ENCODE measurements around the gene ZFAND3. TPM values are rescaled to one million over a fixed set of nuclear protein-coding genes. Genes with fewer than 3 reads are reported as not detected.

The ZFAND3 gene
- total and polyA plus RNA-seq, 8 donors: 19.8 to 164 (median 37.3) TPM

DNA sequence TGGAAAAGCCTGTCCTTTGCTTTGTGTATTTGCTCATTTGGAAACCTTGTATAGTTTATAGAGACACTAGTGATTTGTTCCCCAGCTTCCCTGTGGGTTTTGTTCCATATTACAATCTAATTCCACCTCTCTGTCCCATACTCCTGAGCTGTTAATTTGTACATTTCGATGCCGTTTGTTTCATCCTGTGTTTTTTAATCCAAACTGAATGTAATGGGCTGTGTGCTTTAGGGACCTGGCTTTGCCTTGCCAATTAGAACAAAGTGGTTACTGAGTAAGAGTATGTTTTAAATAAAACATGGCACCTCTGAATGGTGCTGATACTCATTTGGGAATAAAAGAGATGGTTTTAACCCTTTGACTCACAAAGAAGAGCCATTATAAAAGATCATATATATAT is 122.3 kb downstream of the ZFAND3 start:
- no peak overlapping the region for H3K27ac ChIP-seq
- no peaks in the 10 kb centered on the region for H3K9me3 ChIP-seq
- H3K4me3 ChIP-seq: no peak overlapping the region
- intact Hi-C loops (cut with DNase I; ENCODE audit: low total_unique reads): no loop called here
- H3K4me1 ChIP-seq: peaks cover 9 to 75% (median 37%) of the 10 kb centered on the region in 4 donors
- H3K27me3 ChIP-seq: no peaks in the 10 kb centered on the region
- no peaks in the 10 kb centered on the region for H3K36me3 ChIP-seq
- TF ChIP-seq EP300 (IDR thresholded peaks at IDR 0.05) (no peak), POLR2A (IDR thresholded peaks at IDR 0.05) (no peak), POLR2AphosphoS5 (IDR thresholded peaks at IDR 0.05) (no peak)
- TF ChIP-seq, protein P1, sequence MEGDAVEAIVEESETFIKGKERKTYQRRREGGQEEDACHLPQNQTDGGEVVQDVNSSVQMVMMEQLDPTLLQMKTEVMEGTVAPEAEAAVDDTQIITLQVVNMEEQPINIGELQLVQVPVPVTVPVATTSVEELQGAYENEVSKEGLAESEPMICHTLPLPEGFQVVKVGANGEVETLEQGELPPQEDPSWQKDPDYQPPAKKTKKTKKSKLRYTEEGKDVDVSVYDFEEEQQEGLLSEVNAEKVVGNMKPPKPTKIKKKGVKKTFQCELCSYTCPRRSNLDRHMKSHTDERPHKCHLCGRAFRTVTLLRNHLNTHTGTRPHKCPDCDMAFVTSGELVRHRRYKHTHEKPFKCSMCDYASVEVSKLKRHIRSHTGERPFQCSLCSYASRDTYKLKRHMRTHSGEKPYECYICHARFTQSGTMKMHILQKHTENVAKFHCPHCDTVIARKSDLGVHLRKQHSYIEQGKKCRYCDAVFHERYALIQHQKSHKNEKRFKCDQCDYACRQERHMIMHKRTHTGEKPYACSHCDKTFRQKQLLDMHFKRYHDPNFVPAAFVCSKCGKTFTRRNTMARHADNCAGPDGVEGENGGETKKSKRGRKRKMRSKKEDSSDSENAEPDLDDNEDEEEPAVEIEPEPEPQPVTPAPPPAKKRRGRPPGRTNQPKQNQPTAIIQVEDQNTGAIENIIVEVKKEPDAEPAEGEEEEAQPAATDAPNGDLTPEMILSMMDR (IDR thresholded peaks at IDR 0.05): no peak
- 76 to 92% (median 85%) methylated on average over 2 of the region's 2 CpGs for WGBS, 5 donors
- DNase-seq: no peak

DNA sequence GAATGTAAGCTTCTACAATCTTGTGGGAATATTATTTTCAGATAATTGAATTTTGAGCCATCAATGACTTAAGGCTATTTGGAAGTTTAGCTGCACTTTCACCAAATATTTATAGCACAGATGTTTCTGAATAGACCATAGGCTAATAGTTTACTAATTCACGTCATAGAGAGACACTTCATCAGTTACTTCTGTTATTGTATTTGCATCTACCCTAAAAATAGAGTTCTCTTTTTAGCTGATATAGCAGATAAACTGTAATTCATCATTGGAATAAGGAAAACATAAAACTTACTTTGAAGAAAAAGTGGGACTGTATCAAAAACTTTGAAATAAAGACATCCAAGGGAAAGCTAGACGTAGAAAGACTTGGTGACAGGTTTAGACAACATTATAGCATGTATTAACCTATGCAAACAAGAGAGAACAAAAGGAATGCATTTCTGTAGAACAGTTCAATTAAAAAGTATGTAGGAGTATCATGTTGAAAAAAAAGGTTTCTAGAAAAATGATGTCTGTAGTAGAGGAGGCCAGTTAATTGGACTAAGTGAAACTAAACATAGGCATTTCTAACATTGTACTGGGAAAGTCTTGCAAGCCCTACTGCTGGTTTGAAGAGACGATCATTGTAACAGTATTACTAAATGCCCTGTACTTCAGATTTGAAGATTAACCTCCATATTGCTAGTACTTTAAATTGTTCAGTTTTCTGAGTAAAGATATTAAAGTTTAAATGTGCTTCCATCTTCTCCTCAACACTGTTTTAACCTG is 123.3 kb downstream of the ZFAND3 start:
- no peaks in the 10 kb centered on the region for H3K27me3 ChIP-seq
- no peaks in the 10 kb centered on the region for H3K36me3 ChIP-seq
- no peak overlapping the region for H3K4me3 ChIP-seq
- no peaks in the 10 kb centered on the region for H3K9me3 ChIP-seq
- H3K4me1 ChIP-seq: peaks cover 10 to 80% (median 44%) of the 10 kb centered on the region in 4 donors
- no peak overlapping the region for H3K27ac ChIP-seq
- intact Hi-C loops (cut with DNase I; ENCODE audit: low total_unique reads): no loop called here
- 50 to 62% (median 57%) methylated on average over 3 of the region's 3 CpGs for WGBS, 5 donors
- DNase-seq: no peak
- no peak for TF ChIP-seq POLR2A (IDR thresholded peaks at IDR 0.05)
- TF ChIP-seq, protein P1 (IDR thresholded peaks at IDR 0.05): no peak
- no peak for TF ChIP-seq EP300 (IDR thresholded peaks at IDR 0.05)
- no peak for TF ChIP-seq POLR2AphosphoS5 (IDR thresholded peaks at IDR 0.05)

DNA sequence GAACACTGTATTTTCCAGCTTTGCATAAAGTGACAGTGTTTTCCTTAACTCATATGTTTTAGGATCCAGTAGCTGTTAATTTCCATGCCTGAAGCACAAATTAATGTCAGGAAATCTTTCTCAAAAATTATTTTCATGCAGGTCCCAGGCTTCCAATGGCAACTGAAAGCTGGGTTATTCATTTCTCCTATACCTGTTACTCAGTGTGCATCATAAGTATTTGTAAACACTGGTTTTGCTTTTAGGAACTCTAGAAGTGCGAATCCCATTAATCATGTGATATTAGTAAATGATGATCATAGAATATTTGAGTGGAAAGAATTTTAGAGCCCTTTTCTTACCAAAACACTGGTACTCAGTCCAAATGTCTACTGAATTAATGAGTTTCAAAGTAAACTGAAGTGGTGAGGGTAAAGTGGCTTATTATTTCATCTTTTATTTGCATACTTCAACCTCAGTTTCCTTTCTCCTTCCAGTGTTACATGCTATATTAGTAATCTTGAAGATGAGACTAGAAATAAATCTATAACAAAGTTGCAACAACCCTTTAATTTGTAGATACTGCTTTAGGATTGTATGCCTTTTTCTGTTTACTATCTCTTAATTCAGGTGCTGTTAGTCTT is 124.0 kb downstream of the ZFAND3 start:
- no peak overlapping the region for H3K4me3 ChIP-seq
- intact Hi-C loops (cut with DNase I; ENCODE audit: low total_unique reads): no loop called here
- H3K36me3 ChIP-seq: no peaks in the 10 kb centered on the region
- no peak for TF ChIP-seq POLR2AphosphoS5 (IDR thresholded peaks at IDR 0.05)
- TF ChIP-seq, protein P1 (IDR thresholded peaks at IDR 0.05): no peak
- TF ChIP-seq POLR2A (IDR thresholded peaks at IDR 0.05): no peak
- no peak for TF ChIP-seq EP300 (IDR thresholded peaks at IDR 0.05)
- DNase-seq: no peak
- WGBS, 5 donors: 84 to 98% (median 93%) methylated on average over 1 of the region's 1 CpG
- H3K4me1 ChIP-seq: peaks cover 10 to 87% (median 50%) of the 10 kb centered on the region in 4 donors
- no peak overlapping the region for H3K27ac ChIP-seq
- no peaks in the 10 kb centered on the region for H3K9me3 ChIP-seq
- no peaks in the 10 kb centered on the region for H3K27me3 ChIP-seq

- Histone ChIP-seq H3K4me1 (peaks cover 10 to 80% (median 49%) of the 10 kb centered on the region in 4 donors), H3K36me3 (no peaks in the 10 kb centered on the region), H3K27ac (no peak overlapping the region), H3K4me3 (no peak overlapping the region), H3K27me3 (no peaks in the 10 kb centered on the region), H3K9me3 (no peaks in the 10 kb centered on the region)
- TF ChIP-seq POLR2A (IDR thresholded peaks at IDR 0.05): no peak
- TF ChIP-seq EP300 (IDR thresholded peaks at IDR 0.05): no peak
- no peak for TF ChIP-seq POLR2AphosphoS5 (IDR thresholded peaks at IDR 0.05)
- DNase-seq: peak in 1 of 2 donors; percentile 18
- 59 to 89% (median 71%) methylated on average over 2 of the region's 2 CpGs for WGBS, 5 donors
- intact Hi-C loops (cut with DNase I; ENCODE audit: low total_unique reads): no loop called here
These were observed 126.5 kb downstream of the ZFAND3 start for GRCh38 chr6:37946057-37946456.

Data from stomach (tissue), 9 donors.